ENCODE measurements around the gene CFAP46.

GRCh38 chr10:132827861-132828539 lies 114.4 kb downstream of the CFAP46 start:
- no peak for TF ChIP-seq TAF1 (IDR thresholded peaks at IDR 0.05; ENCODE audit: borderline replicate concordance, insufficient read depth, low read length)
- TF ChIP-seq POLR2AphosphoS5 (IDR thresholded peaks at IDR 0.05; ENCODE audit: low read depth, low read length), result no peak
- TF ChIP-seq SIN3A (IDR thresholded peaks at IDR 0.05; ENCODE audit: borderline replicate concordance, insufficient read depth, low read length), result no peak
- no peak for TF ChIP-seq REST (IDR thresholded peaks at IDR 0.05; ENCODE audit: insufficient read depth in 1 of 2, low read depth in 2 of 2, low read length in 2 of 2)
- TF ChIP-seq FOXP2 (optimal IDR thresholded peaks at IDR 0.05; ENCODE audit: borderline replicate concordance, extremely low read depth, extremely low read length, insufficient read depth), result no peak
